ENCODE results near the gene E2F6.

DNA sequence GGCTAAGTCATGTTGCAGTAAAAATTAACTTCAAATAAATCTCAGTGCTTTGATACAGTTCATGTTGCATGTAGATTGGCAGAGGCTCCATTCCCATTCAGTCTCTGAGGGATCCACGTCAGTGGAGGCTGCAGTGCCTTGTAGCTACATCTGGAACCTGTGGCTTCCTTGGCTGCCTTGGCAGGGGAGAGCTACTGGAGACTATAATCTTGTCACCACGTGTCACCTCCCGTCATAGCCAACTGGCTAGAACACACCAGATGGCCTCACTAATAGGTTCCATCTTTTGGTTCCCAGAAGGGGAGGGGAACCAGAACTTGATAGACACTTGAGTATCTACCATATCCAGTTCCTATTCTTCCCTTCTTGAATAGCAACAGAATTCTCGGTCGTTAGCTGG is 28.4 kb downstream of the E2F6 start:
- TF ChIP-seq CREB1 (IDR thresholded peaks at IDR 0.05; ENCODE audit: low read depth) (no peak), TAF1 (IDR thresholded peaks at IDR 0.05; ENCODE audit: low read depth) (no peak), USF1 (IDR thresholded peaks at IDR 0.05) (no peak), YY1 (IDR thresholded peaks at IDR 0.05; ENCODE audit: low read depth) (no peak), TEAD4 (IDR thresholded peaks at IDR 0.05) (no peak), EP300 (IDR thresholded peaks at IDR 0.05; ENCODE audit: borderline replicate concordance) (no peak), FOXM1 (IDR thresholded peaks at IDR 0.05; ENCODE audit: borderline replicate concordance, low read depth) (no peak), RAD21 (IDR thresholded peaks at IDR 0.05; ENCODE audit: low read depth) (no peak), TCF12 (IDR thresholded peaks at IDR 0.05; ENCODE audit: low read depth) (no peak)
- TF ChIP-seq, protein P1, sequence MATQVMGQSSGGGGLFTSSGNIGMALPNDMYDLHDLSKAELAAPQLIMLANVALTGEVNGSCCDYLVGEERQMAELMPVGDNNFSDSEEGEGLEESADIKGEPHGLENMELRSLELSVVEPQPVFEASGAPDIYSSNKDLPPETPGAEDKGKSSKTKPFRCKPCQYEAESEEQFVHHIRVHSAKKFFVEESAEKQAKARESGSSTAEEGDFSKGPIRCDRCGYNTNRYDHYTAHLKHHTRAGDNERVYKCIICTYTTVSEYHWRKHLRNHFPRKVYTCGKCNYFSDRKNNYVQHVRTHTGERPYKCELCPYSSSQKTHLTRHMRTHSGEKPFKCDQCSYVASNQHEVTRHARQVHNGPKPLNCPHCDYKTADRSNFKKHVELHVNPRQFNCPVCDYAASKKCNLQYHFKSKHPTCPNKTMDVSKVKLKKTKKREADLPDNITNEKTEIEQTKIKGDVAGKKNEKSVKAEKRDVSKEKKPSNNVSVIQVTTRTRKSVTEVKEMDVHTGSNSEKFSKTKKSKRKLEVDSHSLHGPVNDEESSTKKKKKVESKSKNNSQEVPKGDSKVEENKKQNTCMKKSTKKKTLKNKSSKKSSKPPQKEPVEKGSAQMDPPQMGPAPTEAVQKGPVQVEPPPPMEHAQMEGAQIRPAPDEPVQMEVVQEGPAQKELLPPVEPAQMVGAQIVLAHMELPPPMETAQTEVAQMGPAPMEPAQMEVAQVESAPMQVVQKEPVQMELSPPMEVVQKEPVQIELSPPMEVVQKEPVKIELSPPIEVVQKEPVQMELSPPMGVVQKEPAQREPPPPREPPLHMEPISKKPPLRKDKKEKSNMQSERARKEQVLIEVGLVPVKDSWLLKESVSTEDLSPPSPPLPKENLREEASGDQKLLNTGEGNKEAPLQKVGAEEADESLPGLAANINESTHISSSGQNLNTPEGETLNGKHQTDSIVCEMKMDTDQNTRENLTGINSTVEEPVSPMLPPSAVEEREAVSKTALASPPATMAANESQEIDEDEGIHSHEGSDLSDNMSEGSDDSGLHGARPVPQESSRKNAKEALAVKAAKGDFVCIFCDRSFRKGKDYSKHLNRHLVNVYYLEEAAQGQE (IDR thresholded peaks at IDR 0.05; ENCODE audit: low read depth), result no peak

All from Ishikawa (cell line).